Heart left ventricle (tissue), 16 donors: ENCODE data around the gene SH3RF3. TPM values are rescaled to one million over a fixed set of nuclear protein-coding genes. Genes with fewer than 3 reads are reported as not detected.
A peak's percentile ranks its signal among the peaks of the same experiment; 100 is the strongest.

Experiments
- ATAC-seq, 4 donors: fragments of 200-7000 bp; cut with Tn5 transposase; one replicate each; pipeline ENCODE4 v1.9.1; 2020 to 2022; ENCODE audit warnings: moderate library complexity in 4 of 4, mild to moderate bottlenecking in 3 of 4, moderate number of reproducible peaks in 1 of 4
- DNase-seq, 5 donors: peaks; one replicate each; pipeline ENCODE4 v3.0.0-alpha.2; 2020
- H3K27ac ChIP-seq, 12 donors: fragments of 200-600 bp; sonication (generic) in 4 of 12; one replicate each; pipeline versions ENCODE4 v1.5.0 to v1.8.0; 2016 to 2022; ENCODE audit warnings: mild to moderate bottlenecking in 2 of 12
- H3K27me3 ChIP-seq, 9 donors: fragments of 200-600 bp; sonication (generic) in 2 of 9; one replicate each; pipeline versions ENCODE4 v1.5.1 to v1.8.0; 2016 to 2022; ENCODE audit warnings: mild to moderate bottlenecking in 3 of 9
- H3K36me3 ChIP-seq, 9 donors: fragments of 200-600 bp; sonication (generic) in 2 of 9; one replicate each; pipeline versions ENCODE4 v1.5.0 to v1.8.0; 2018 to 2022; ENCODE audit warnings: mild to moderate bottlenecking in 2 of 9
- H3K4me1 ChIP-seq, 12 donors: fragments of 200-600 bp; sonication (generic) in 4 of 12; one replicate each; pipeline versions ENCODE4 v1.5.0 to v1.8.0; 2016 to 2022; ENCODE audit warnings: mild to moderate bottlenecking in 3 of 12
- H3K4me3 ChIP-seq, 12 donors: fragments of 200-600 bp; sonication (generic) in 4 of 12; one replicate each; pipeline versions ENCODE4 v1.5.0 to v1.8.0; 2017 to 2022; ENCODE audit warnings: mild to moderate bottlenecking in 9 of 12, moderate library complexity in 4 of 12
- H3K9me3 ChIP-seq, 12 donors: fragments of 200-600 bp; sonication (generic) in 4 of 12; one replicate each; pipeline versions ENCODE4 v1.5.0 to v1.8.0; 2016 to 2022; ENCODE audit warnings: mild to moderate bottlenecking in 1 of 12
- CTCF ChIP-seq, 12 donors: fragments of 200-600 bp; sonication (generic) in 4 of 12; IDR thresholded peaks; one replicate each; pipeline versions ENCODE4 v1.5.0 to v1.8.0; 2018 to 2022; ENCODE audit warnings: antibody characterized with exemption in 12 of 12, mild to moderate bottlenecking in 5 of 12
- POLR2A ChIP-seq, 2 donors: fragments of 450-650 bp; IDR thresholded peaks; one replicate each; pipeline ENCODE4 v1.6.1; 2017; ENCODE audit warnings: antibody characterized with exemption in 2 of 2, mild to moderate bottlenecking in 2 of 2, moderate library complexity in 2 of 2
- WGBS, 4 donors: extraction: QIAGEN DNeasy Blood & Tissue Kit in 2 of 4; methylation state at CpG; one replicate each; pipeline versions ENCODE4 v1.1.5 to v1.1.7; 2013 to 2018; 5-methylcytosine and 5-hydroxymethylcytosine counted together
- intact Hi-C, 10 donors: fragments of 100-400 bp; cut with DNase I; formaldehyde crosslinking; loops; one replicate each; pipeline versions ENCODE4 v1.11.1 to v1.14.2; 2022
- polyA plus RNA-seq, 2 donors: library from polyadenylated mRNA; stranded (reverse); fragments of 200-250 nt; gene quantifications; one replicate each; pipeline ENCODE4 v1.2.3, GENCODE V29; 2013
- total RNA-seq, 9 donors: library from RNA; depleted of rRNA in 2 of 9; stranded (reverse); fragments of >200 nt in 2 of 9; fragmentation: NEBNext Ultra II Directional in 3 of 9; extraction: Animal tissue kit (Norgen Biotek cat#: 25700) in 3 of 9; gene quantifications; one replicate each; pipeline versions ENCODE4 v1.1.0 to v1.2.4, GENCODE V29; 2016 to 2023
- donor health status: ischemic (EF 13 %, LVEDD 7.1; RV severe dilation, severe dysfunction).
- donor health status: healthy with polysubstance abuse.
- donor health status: DM: no; HTN: yes; CAD: no.
- donor health status: DM: no; HTN: no; CAD: no.
- donor health status: ischemic (EF 25% LVEDD 6.9; RV normal size, moderate dysfunction).
- donor health status: ischemic (EF 25% LVEDD 5.7; RV mildly dilated, moderate dysfunction).
- donor health status: healthy.
- donor health status: DM: yes; HTN: yes; CAD: no.
- donor health status: ischemic (EF 35%, LVEDD 5.7; RV mildly dilated, moderate dysfunction).
- donor health status: nonischemic (EF 11% LVEDD 7.7; RV severe dilation, severe dysfunction).
- donor health status: DM: yes; HTN: yes; CAD: no.
- donor health status: PGD.
- donor health status: ischemic (EF 29% LVEDD 5.4; RV normal size, mild dysfunction).
- donor health status: nonischemic (EF 23%, LVEDD 6.1; RV moderate dilation, normal function).

The SH3RF3 gene
- total and polyA plus RNA-seq, 11 donors, result 5.2 to 15.7 (median 7.9) TPM

- no peak for DNase-seq
- Histone ChIP-seq H3K4me1 (peaks cover 9 to 33% (median 23%) of the 10 kb centered on the region in 12 donors), H3K27ac (no peak overlapping the region), H3K36me3 (no peaks in the 10 kb centered on the region), H3K9me3 (no peaks in the 10 kb centered on the region), H3K4me3 (no peak overlapping the region), H3K27me3 (no peaks in the 10 kb centered on the region)
- no peak for ATAC-seq
- TF ChIP-seq CTCF (IDR thresholded peaks at IDR 0.05), result no peak
- TF ChIP-seq POLR2A (IDR thresholded peaks at IDR 0.05), result no peak
- intact Hi-C loops, result loop anchor here in 2 of 10 donors (5.0 to 10.0 kb wide), 2 partner anchors 81 to 139 kb away; no protein-coding TSS in a partner anchor
- WGBS, 4 donors, result 86 to 89% (median 89%) methylated on average over 13 of the region's 13 CpGs
These were observed 216.9 kb downstream of the SH3RF3 start for GRCh38 chr2:109345653-109346480.

GRCh38 chr2:109346601-109347228 lies 217.7 kb downstream of the SH3RF3 start:
- no peak for TF ChIP-seq CTCF (IDR thresholded peaks at IDR 0.05)
- TF ChIP-seq POLR2A (IDR thresholded peaks at IDR 0.05), result no peak
- Histone ChIP-seq H3K9me3 (no peaks in the 10 kb centered on the region), H3K4me3 (no peak overlapping the region), H3K36me3 (no peaks in the 10 kb centered on the region), H3K4me1 (peaks cover 9 to 39% (median 31%) of the 10 kb centered on the region in 12 donors), H3K27ac (no peak overlapping the region), H3K27me3 (no peaks in the 10 kb centered on the region)
- intact Hi-C loops, result loop anchor here in 2 of 10 donors (5.0 to 10.0 kb wide), 2 partner anchors 81 to 138 kb away; no protein-coding TSS in a partner anchor
- WGBS, 4 donors, result 94 to 98% (median 96%) methylated on average over 12 of the region's 12 CpGs
- ATAC-seq, result no peak
- DNase-seq, result no peak

- Histone ChIP-seq H3K4me1 (peaks cover 9 to 44% (median 31%) of the 10 kb centered on the region in 12 donors), H3K27me3 (no peaks in the 10 kb centered on the region), H3K4me3 (no peak overlapping the region), H3K27ac (no peak overlapping the region), H3K9me3 (no peaks in the 10 kb centered on the region), H3K36me3 (no peaks in the 10 kb centered on the region)
- DNase-seq, result no peak
- TF ChIP-seq POLR2A (IDR thresholded peaks at IDR 0.05), result no peak
- TF ChIP-seq CTCF (IDR thresholded peaks at IDR 0.05), result no peak
- intact Hi-C loops, result loop anchor here in 2 of 10 donors (5.0 to 10.0 kb wide), 2 partner anchors 80 to 137 kb away; no protein-coding TSS in a partner anchor
- 88 to 91% (median 89%) methylated on average over 13 of the region's 13 CpGs for WGBS, 4 donors
- no peak for ATAC-seq
These were observed 218.6 kb downstream of the SH3RF3 start for GRCh38 chr2:109347626-109348025.

- H3K4me1 ChIP-seq, result peaks cover 9 to 44% (median 31%) of the 10 kb centered on the region in 12 donors
- intact Hi-C loops, result loop anchor here in 2 of 10 donors (5.0 to 10.0 kb wide), 2 partner anchors 79 to 137 kb away; no protein-coding TSS in a partner anchor
- no peaks in the 10 kb centered on the region for H3K9me3 ChIP-seq
- no peak overlapping the region for H3K4me3 ChIP-seq
- no peak for TF ChIP-seq POLR2A (IDR thresholded peaks at IDR 0.05)
- no peak for TF ChIP-seq CTCF (IDR thresholded peaks at IDR 0.05)
- 90 to 100% (median 98%) methylated on average over 2 to 3 of the region's 3 CpGs for WGBS, 4 donors
- peak overlapping the region in 1 of 12 donors; percentile 37 for H3K27ac ChIP-seq
- H3K27me3 ChIP-seq, result no peaks in the 10 kb centered on the region
- H3K36me3 ChIP-seq, result no peaks in the 10 kb centered on the region
- no peak for ATAC-seq
- DNase-seq, result no peak
These were observed 219.2 kb downstream of the SH3RF3 start for GRCh38 chr2:109348190-109348589.
